HG03280 (cell line): ENCODE data around the gene KIT.
A peak's percentile ranks its signal among the peaks of the same experiment; 100 is the strongest.

Experiments used
- ATAC-seq: cut with Tn5 transposase; IDR thresholded peaks from one replicate; pipeline ENCODE4 v1.9.1; 2021; ENCODE audit warnings: mild to moderate bottlenecking, moderate library complexity; ENCODE audit not compliant: unreplicated experiment

The KIT gene

DNA sequence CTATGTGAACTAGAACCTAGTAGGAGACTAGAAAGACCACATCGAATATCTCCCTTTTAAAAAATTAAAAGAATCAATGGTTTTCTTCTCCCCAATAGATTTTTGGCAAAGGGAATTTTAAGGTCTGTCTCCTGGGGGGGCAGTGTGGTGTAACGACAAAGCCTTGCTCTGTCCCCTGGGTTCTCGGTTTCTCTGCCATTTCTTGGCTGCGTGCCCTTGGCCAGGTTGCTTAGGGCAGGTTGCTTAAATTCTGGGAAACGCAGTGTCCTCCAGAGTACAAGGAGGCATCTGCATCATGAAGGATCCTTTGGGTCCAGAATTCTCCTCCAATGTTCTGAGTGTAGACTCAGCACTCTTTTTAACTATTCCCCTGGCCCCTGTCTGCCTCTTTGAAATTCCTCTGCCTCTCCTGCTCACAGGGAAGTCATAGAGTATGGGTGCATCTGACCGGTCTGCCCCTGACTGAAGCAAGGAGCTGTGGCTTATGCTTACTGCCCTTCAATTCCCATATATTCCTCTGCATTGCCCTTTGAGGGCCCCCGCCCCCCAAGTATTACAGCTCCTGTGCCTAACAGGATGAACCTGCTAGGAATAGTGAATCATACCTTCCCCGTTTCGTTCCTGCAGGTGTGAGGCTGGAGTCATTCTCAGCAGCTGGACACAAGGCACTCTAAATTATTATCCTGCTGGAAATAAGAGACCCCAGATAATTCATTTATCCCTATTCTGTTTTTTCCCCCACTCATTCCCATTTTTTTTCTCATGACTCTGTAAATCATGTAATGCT lies 2.2 kb downstream of the KIT start:
- ATAC-seq: no peak

DNA sequence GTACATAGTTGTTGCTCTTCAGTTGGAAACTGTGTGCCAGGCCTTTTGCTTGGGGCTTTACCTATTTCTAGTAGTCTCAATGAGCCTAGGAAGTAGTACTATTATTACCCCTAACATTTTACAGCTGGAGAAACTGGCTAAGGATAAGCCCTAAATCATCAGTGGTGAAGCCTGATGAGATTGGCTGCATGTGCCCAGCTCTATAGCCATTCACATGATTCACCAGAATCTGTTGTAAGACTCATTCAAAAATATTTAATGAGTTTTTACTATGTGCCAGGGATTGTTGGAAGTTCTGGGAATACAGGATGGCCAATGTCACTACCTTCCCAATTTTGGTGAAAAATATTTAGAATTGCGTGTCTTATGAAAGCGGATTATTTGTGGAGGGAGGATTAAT lies 2.8 kb downstream of the KIT start:
- no peak for ATAC-seq

- no peak for ATAC-seq
Measured at GRCh38 chr4:54661169-54661568, 3.4 kb downstream of the KIT start.

DNA sequence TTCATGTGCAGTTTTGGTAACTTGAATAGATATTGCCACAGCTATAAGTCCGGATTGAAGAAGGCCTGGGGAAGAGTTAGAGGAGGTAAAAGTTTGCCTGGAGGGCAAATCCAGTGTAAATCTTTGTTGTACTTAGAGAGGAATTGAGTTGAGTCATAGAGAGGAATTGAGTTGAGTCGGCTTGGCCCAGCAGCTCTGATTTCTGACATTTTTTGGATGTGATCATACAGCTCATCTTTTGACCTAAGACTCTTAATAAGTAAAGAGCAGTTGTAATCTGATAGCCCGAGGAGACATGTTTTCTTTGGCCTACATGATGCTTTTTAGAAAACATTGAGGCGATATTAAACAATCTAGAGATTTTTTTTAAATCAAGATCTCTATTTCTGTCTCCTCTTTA lies 3.9 kb downstream of the KIT start:
- ATAC-seq: no peak

DNA sequence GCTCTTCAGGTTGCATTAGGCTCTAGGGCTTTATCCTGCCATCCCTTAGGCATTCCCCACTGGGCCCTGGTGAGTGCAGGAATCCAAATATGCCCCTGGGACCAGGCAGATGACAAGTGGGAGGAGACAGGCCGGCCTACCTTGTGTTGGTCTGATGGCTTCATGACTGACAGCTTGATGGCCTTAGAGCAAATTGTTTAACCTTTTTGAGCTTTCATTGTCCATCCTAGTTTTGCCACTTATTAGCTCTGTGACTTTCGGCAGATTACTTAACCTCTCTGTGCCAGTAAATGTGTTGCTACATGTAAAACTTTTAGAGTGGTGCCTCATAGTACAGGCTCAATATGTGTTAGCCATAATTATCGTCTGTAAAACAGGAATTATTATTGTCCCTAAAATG lies 4.4 kb downstream of the KIT start:
- ATAC-seq: no peak

GRCh38 chr4:54662901-54663585 lies 5.3 kb downstream of the KIT start:
- no peak for ATAC-seq

DNA sequence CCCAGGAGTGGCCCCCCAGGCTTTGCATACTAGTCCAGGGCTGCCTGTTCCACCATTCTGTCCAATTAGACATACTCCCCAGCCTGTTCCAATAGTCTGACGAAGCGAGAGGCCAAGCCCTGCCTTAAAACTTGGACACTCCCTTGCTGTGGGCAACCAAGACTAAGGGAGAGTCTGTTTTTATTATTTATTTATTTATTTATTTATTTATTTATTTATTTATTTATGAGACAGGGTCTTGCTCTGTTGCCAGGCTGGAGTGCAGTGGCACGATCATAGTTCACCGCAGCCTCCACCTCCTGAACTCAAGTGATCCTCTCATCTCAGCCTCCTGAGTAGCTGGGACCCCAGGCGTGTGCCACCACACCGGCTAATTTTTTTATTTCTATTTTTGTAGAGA lies 6.6 kb downstream of the KIT start:
- ATAC-seq: no peak

- ATAC-seq: no peak
Measured at GRCh38 chr4:54668014-54668611, 10.4 kb downstream of the KIT start.

- ATAC-seq: no peak
Measured at GRCh38 chr4:54669831-54670230, 12.1 kb downstream of the KIT start.

DNA sequence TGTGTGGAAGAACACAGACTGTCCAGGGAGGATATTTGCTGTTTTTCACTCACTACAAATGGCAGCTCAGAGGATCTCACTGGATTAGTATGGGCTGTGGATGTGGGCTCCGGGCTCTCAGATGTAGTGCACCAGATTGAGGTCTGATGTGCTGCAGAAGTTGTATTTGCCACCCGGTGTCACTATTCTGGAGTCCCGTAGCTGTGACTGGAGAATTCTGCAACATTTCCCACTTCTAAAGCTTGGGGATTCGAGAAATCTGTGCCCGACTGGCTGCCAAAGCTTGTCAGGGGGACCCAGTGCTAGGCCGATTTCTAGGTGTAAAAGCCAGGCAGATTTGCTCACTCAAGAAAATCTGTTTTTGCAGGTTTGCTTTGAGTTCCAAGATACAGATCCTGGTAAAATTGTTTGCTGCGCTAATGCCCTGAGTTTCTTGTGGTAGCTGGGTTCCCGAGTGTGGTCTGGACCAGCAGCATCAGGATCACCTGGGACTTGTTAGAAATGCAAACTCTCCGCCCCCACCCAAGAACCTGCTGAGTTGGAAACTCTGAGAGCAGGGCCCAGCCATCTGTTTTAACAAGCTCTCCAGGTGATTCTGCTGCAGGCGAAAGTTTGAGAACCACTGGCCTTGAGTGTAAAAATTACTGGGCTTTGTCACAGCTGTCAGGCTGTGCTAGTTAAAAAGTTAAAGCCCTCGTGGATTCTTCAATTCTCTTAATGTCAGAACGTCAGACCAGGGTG lies 18.1 kb downstream of the KIT start:
- ATAC-seq: no peak

- ATAC-seq: no peak
Measured at GRCh38 chr4:54676658-54677057, 18.9 kb downstream of the KIT start.

DNA sequence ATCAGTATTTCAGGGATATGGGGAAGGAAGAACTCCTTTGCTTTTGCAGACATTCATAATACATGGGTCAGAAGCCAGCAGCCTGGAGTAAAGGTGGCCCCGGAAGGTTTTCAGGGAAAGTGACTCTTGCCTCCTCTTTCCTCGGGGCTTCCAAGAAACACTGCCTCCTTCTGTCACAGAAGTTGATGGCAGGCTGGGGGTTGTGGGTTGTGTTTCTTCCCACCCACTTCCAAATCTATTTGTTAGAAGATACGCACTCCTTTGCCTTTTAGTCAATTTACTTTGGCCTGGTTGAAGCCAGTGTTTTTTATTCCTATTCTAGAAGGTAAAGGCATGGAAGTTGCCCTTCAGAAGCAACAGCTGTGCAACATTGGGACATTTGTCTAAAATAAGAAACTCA lies 19.7 kb downstream of the KIT start:
- ATAC-seq: no peak

DNA sequence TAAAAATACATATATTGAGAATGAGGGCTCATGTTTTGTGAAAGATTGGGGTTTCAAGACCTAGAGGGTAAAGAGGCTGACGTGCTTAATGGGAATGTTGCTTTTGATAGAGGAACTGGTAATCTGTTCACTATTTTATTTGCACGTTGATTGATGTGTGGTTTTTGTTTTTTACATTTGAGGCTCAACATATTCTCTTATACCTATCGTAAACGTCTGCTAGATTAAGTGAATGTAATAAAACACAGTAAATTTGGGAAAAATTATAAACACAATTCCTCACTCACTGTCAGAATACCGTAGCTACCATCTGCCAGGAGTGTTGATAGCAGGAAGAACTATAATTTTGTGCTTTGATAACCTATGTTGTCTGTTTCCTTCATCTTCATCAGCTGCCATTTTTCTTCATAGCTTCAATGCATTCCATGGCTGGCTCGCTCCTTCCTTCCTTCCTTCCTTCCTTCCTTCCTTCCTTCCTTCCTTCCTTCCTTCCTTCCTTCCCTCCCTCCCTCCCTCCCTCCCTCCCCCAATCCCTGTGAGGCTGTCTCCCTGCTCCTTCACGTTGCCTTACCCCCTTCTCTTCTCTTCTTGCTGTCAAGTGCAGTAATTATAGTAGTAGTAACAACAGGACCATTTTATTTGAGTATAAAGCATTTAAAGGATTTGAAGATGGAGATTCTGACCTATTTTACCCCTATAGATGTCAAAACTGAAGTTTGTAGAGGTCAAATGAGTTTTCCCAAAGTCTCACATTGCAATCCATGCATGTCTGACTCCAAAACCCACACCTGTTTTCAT lies 20.3 kb downstream of the KIT start:
- ATAC-seq: no peak

GRCh38 chr4:54678826-54679225 lies 21.1 kb downstream of the KIT start:
- ATAC-seq: no peak

GRCh38 chr4:54679813-54680212 lies 22.1 kb downstream of the KIT start:
- no peak for ATAC-seq

- ATAC-seq: peak; percentile 51
Measured at GRCh38 chr4:54683616-54684346, 26.0 kb downstream of the KIT start.

DNA sequence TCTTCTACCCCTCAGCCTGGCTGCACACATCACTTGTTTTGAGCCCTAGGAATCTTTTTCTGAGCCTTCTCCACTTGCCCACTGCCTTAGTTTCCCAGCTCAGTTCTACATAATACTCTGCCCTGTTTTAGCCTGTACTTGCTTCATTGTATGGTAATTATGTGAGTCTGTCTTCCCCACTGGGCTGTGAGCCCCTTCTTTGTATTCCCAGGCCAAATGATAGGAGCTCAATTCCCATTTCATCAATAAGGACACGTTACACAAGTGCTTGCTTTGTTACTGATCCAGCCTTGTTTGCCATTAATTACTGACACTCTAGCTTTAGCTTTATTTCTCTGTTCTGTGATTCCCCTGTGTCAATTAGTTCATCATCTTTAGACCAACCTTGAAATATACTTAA lies 28.1 kb downstream of the KIT start:
- ATAC-seq: no peak

- no peak for ATAC-seq
Measured at GRCh38 chr4:54687887-54688841, 30.4 kb downstream of the KIT start.

DNA sequence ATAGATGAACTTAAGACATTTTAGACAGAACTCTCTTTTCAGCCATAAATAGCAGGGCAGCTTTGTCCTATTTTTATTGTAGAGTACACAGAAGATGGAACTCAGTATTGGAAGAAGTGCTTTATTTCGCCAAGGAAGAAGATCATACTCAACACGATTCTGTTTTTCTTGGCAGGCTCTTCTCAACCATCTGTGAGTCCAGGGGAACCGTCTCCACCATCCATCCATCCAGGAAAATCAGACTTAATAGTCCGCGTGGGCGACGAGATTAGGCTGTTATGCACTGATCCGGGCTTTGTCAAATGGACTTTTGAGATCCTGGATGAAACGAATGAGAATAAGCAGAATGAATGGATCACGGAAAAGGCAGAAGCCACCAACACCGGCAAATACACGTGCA lies 37.6 kb downstream of the KIT start:
- no peak for ATAC-seq
